ENCODE measurements around the gene ELP1. TPM values are rescaled to one million over a fixed set of nuclear protein-coding genes. Genes with fewer than 3 reads are reported as not detected.
A peak's percentile ranks its signal among the peaks of the same experiment; 100 is the strongest.

ELP1 gene
- total and polyA plus RNA-seq, 7 experiments from 2014 or later: 13.7 to 41.4 (median 25.1) TPM

- ATAC-seq: no peak
- H3K27me3 Mint-ChIP-seq: no peaks in the 10 kb centered on the region
- H3K4me3 Mint-ChIP-seq: no peak overlapping the region
- no peaks in the 10 kb centered on the region for H3K9me3 Mint-ChIP-seq
- DNase-seq: no peak
- H3K27ac ChIP-seq (ENCODE audit: low read depth, low read length): no peak overlapping the region
- H3K4me1 Mint-ChIP-seq: peaks cover 0 to 4% (median 0%) of the 10 kb centered on the region in 7 donors
- H3K9me3 ChIP-seq (ENCODE audit: control insufficient read depth in 2 of 3, low read length in 3 of 3): no peaks in the 10 kb centered on the region
- peaks cover 13 to 85% (median 63%) of the 10 kb centered on the region in 5 donors for H3K36me3 Mint-ChIP-seq
- H3K4me1 ChIP-seq (ENCODE audit: control insufficient read depth in 2 of 2, insufficient read depth in 2 of 2, low read length in 2 of 2): no peaks in the 10 kb centered on the region
- H3K27me3 ChIP-seq (ENCODE audit: control insufficient read depth in 2 of 2, insufficient read depth in 2 of 2, low read length in 2 of 2): no peaks in the 10 kb centered on the region
- POLR2A ChIA-PET: no interaction called here
- intact Hi-C loops (cut with micrococcal nuclease): no loop called here
- CTCF ChIA-PET: interaction anchor here (0.8 kb wide), 1 partner anchor 332 kb away, joined by 3 read pairs; no protein-coding TSS in a partner anchor
- H3K4me3 ChIP-seq (ENCODE audit: low read length): no peak overlapping the region
- H3K36me3 ChIP-seq (ENCODE audit: control insufficient read depth in 2 of 3, insufficient read depth in 3 of 3, low read length in 3 of 3): peaks cover 7 to 89% (median 12%) of the 10 kb centered on the region in 3 experiments
- H3K27ac Mint-ChIP-seq: peak overlapping the region in 1 of 9 donors; percentile 10
These were observed 56.4 kb downstream of the ELP1 start for GRCh38 chr9:108877524-108877923.

- no peaks in the 10 kb centered on the region for H3K27me3 Mint-ChIP-seq
- H3K27ac Mint-ChIP-seq: no peak overlapping the region
- peaks cover 16 to 89% (median 68%) of the 10 kb centered on the region in 5 donors for H3K36me3 Mint-ChIP-seq
- no peaks in the 10 kb centered on the region for H3K4me1 ChIP-seq (ENCODE audit: control insufficient read depth in 2 of 2, insufficient read depth in 2 of 2, low read length in 2 of 2)
- H3K4me1 Mint-ChIP-seq: no peaks in the 10 kb centered on the region
- no peak overlapping the region for H3K4me3 ChIP-seq (ENCODE audit: low read length)
- POLR2A ChIA-PET: no interaction called here
- H3K4me3 Mint-ChIP-seq: no peak overlapping the region
- H3K9me3 ChIP-seq (ENCODE audit: control insufficient read depth in 2 of 3, low read length in 3 of 3): no peaks in the 10 kb centered on the region
- H3K9me3 Mint-ChIP-seq: peaks cover 0 to 5% (median 0%) of the 10 kb centered on the region in 11 donors
- no peak for DNase-seq
- ATAC-seq: no peak
- CTCF ChIA-PET: interaction anchor here (0.6 to 0.7 kb wide), 2 partner anchors 17 to 84 kb away, joined by 3 read pairs; no protein-coding TSS in a partner anchor
- H3K27ac ChIP-seq (ENCODE audit: low read depth, low read length): no peak overlapping the region
- peaks cover 7 to 90% (median 12%) of the 10 kb centered on the region in 3 experiments for H3K36me3 ChIP-seq (ENCODE audit: control insufficient read depth in 2 of 3, insufficient read depth in 3 of 3, low read length in 3 of 3)
- H3K27me3 ChIP-seq (ENCODE audit: control insufficient read depth in 2 of 2, insufficient read depth in 2 of 2, low read length in 2 of 2): no peaks in the 10 kb centered on the region
- intact Hi-C loops (cut with micrococcal nuclease): no loop called here
These were observed 57.5 kb downstream of the ELP1 start for GRCh38 chr9:108876425-108876824.

GRCh38 chr9:108874058-108874788 lies 59.7 kb downstream of the ELP1 start:
- Mint-ChIP-seq H3K27ac (no peak overlapping the region), H3K4me3 (no peak overlapping the region), H3K9me3 (peaks cover 0 to 5% (median 0%) of the 10 kb centered on the region in 11 donors), H3K36me3 (peaks cover 17 to 89% (median 68%) of the 10 kb centered on the region in 5 donors), H3K4me1 (no peaks in the 10 kb centered on the region), H3K27me3 (no peaks in the 10 kb centered on the region)
- Histone ChIP-seq H3K27me3 (ENCODE audit: control insufficient read depth in 2 of 2, insufficient read depth in 2 of 2, low read length in 2 of 2) (no peaks in the 10 kb centered on the region), H3K4me1 (ENCODE audit: control insufficient read depth in 2 of 2, insufficient read depth in 2 of 2, low read length in 2 of 2) (no peaks in the 10 kb centered on the region), H3K27ac (ENCODE audit: low read depth, low read length) (no peak overlapping the region), H3K9me3 (ENCODE audit: control insufficient read depth in 2 of 3, low read length in 3 of 3) (no peaks in the 10 kb centered on the region), H3K4me3 (ENCODE audit: low read length) (no peak overlapping the region), H3K36me3 (ENCODE audit: control insufficient read depth in 2 of 3, insufficient read depth in 3 of 3, low read length in 3 of 3) (peaks cover 7 to 86% (median 12%) of the 10 kb centered on the region in 3 experiments)
- ChIA-PET CTCF (no interaction called here), POLR2A (no interaction called here)
- no peak for DNase-seq
- no peak for ATAC-seq
- intact Hi-C loops (cut with micrococcal nuclease): no loop called here

GRCh38 chr9:108869092-108869725 lies 64.7 kb downstream of the ELP1 start:
- no peak overlapping the region for H3K4me3 Mint-ChIP-seq
- no peak overlapping the region for H3K27ac ChIP-seq (ENCODE audit: low read depth, low read length)
- ChIA-PET CTCF (no interaction called here), POLR2A (interaction anchor here (0.6 kb wide), 1 partner anchor 280 kb away, joined by 4 read pairs; no protein-coding TSS in a partner anchor)
- no peak overlapping the region for H3K27ac Mint-ChIP-seq
- no peaks in the 10 kb centered on the region for H3K4me1 Mint-ChIP-seq
- intact Hi-C loops (cut with micrococcal nuclease): no loop called here
- no peaks in the 10 kb centered on the region for H3K27me3 ChIP-seq (ENCODE audit: control insufficient read depth in 2 of 2, insufficient read depth in 2 of 2, low read length in 2 of 2)
- ATAC-seq (no peak), DNase-seq (no peak)
- no peak overlapping the region for H3K4me3 ChIP-seq (ENCODE audit: low read length)
- H3K27me3 Mint-ChIP-seq: no peaks in the 10 kb centered on the region
- H3K9me3 Mint-ChIP-seq: peaks cover 0 to 5% (median 0%) of the 10 kb centered on the region in 11 donors
- H3K36me3 ChIP-seq (ENCODE audit: control insufficient read depth in 2 of 3, insufficient read depth in 3 of 3, low read length in 3 of 3): peaks cover 1 to 47% (median 6%) of the 10 kb centered on the region in 3 experiments
- no peaks in the 10 kb centered on the region for H3K9me3 ChIP-seq (ENCODE audit: control insufficient read depth in 2 of 3, low read length in 3 of 3)
- H3K36me3 Mint-ChIP-seq: peaks cover 22 to 67% (median 50%) of the 10 kb centered on the region in 5 donors
- H3K4me1 ChIP-seq (ENCODE audit: control insufficient read depth in 2 of 2, insufficient read depth in 2 of 2, low read length in 2 of 2): no peaks in the 10 kb centered on the region

GRCh38 chr9:108867829-108868228 lies 66.1 kb downstream of the ELP1 start:
- ATAC-seq (no peak), DNase-seq (no peak)
- no peaks in the 10 kb centered on the region for H3K9me3 ChIP-seq (ENCODE audit: control insufficient read depth in 2 of 3, low read length in 3 of 3)
- no peaks in the 10 kb centered on the region for H3K4me1 ChIP-seq (ENCODE audit: control insufficient read depth in 2 of 2, insufficient read depth in 2 of 2, low read length in 2 of 2)
- peak overlapping the region in 1 of 9 donors; percentile 19 for H3K27ac Mint-ChIP-seq
- H3K27ac ChIP-seq (ENCODE audit: low read depth, low read length): no peak overlapping the region
- H3K4me3 ChIP-seq (ENCODE audit: low read length): no peak overlapping the region
- H3K36me3 Mint-ChIP-seq: peaks cover 22 to 54% (median 36%) of the 10 kb centered on the region in 5 donors
- ChIA-PET POLR2A (no interaction called here), CTCF (no interaction called here)
- H3K9me3 Mint-ChIP-seq: peaks cover 0 to 5% (median 0%) of the 10 kb centered on the region in 11 donors
- intact Hi-C loops (cut with micrococcal nuclease): no loop called here
- H3K36me3 ChIP-seq (ENCODE audit: control insufficient read depth in 2 of 3, insufficient read depth in 3 of 3, low read length in 3 of 3): peaks cover 0 to 33% (median 0%) of the 10 kb centered on the region in 3 experiments
- no peaks in the 10 kb centered on the region for H3K27me3 Mint-ChIP-seq
- H3K27me3 ChIP-seq (ENCODE audit: control insufficient read depth in 2 of 2, insufficient read depth in 2 of 2, low read length in 2 of 2): no peaks in the 10 kb centered on the region
- no peak overlapping the region for H3K4me3 Mint-ChIP-seq
- no peaks in the 10 kb centered on the region for H3K4me1 Mint-ChIP-seq

GRCh38 chr9:108867116-108867515 lies 66.8 kb downstream of the ELP1 start:
- Histone ChIP-seq H3K27ac (ENCODE audit: low read depth, low read length) (no peak overlapping the region), H3K9me3 (ENCODE audit: control insufficient read depth in 2 of 3, low read length in 3 of 3) (no peaks in the 10 kb centered on the region), H3K4me1 (ENCODE audit: control insufficient read depth in 2 of 2, insufficient read depth in 2 of 2, low read length in 2 of 2) (no peaks in the 10 kb centered on the region), H3K27me3 (ENCODE audit: control insufficient read depth in 2 of 2, insufficient read depth in 2 of 2, low read length in 2 of 2) (no peaks in the 10 kb centered on the region), H3K36me3 (ENCODE audit: control insufficient read depth in 2 of 3, insufficient read depth in 3 of 3, low read length in 3 of 3) (peaks cover 0 to 31% (median 0%) of the 10 kb centered on the region in 3 experiments), H3K4me3 (ENCODE audit: low read length) (no peak overlapping the region)
- Mint-ChIP-seq H3K4me1 (no peaks in the 10 kb centered on the region), H3K36me3 (peaks cover 21 to 48% (median 33%) of the 10 kb centered on the region in 5 donors), H3K9me3 (peaks cover 0 to 5% (median 0%) of the 10 kb centered on the region in 11 donors), H3K4me3 (no peak overlapping the region), H3K27ac (peak overlapping the region in 2 of 9 donors; percentile 16 to 53), H3K27me3 (no peaks in the 10 kb centered on the region)
- no peak for DNase-seq
- ChIA-PET POLR2A (no interaction called here), CTCF (no interaction called here)
- no peak for ATAC-seq
- intact Hi-C loops (cut with micrococcal nuclease): no loop called here
